K562 (cell line): ENCODE measurements around the gene PIK3CG. TPM values are rescaled to one million over a fixed set of nuclear protein-coding genes. Genes with fewer than 3 reads are reported as not detected.
A peak's percentile ranks its signal among the peaks of the same experiment; 100 is the strongest.

Experiments
- AFF4 ChIP-seq: sonication (generic); formaldehyde crosslinking; IDR thresholded peaks from 2 replicates; pipeline ENCODE4 v1.8.0; 2023; ENCODE audit warnings: mild to moderate bottlenecking, missing genetic modification reagents
- CBFA2T2 ChIP-seq: fragments of 450-650 bp; conservative IDR thresholded peaks from 2 replicates; pipeline ENCODE4 v1.6.1; 2017; ENCODE audit warnings: mild to moderate bottlenecking
- GATA2 ChIP-seq: sonication (generic); formaldehyde crosslinking; IDR thresholded peaks from 2 replicates; pipeline ENCODE4 v1.4.0; 2020; ENCODE audit warnings: mild to moderate bottlenecking, missing genetic modification reagents
- HOXB6 ChIP-seq: fragments of 250-450 bp; sonication (Bioruptor Pico); IDR thresholded peaks from 2 replicates; pipeline ENCODE4 v1.5.1; 2022; ENCODE audit warnings: mild to moderate bottlenecking, borderline replicate concordance
- ID3 ChIP-seq, 2 experiments: fragments of 250-450 bp in 1 of 2; fragments of 450-650 bp in 1 of 2; sonication (Bioruptor Pico) in 1 of 2; IDR thresholded peaks; 2 replicates each; pipeline versions ENCODE4 v1.6.1 to v1.8.0; 2016 to 2021; ENCODE audit warnings: mild to moderate bottlenecking in 2 of 2, moderate library complexity in 2 of 2, missing compliant biosample characterization in 1 of 2, missing genetic modification characterization in 1 of 2
- PBX2 ChIP-seq, 2 experiments: IDR thresholded peaks in 1 of 2; conservative IDR thresholded peaks in 1 of 2; 2 replicates each; pipeline ENCODE4 v1.6.1; 2016; ENCODE audit warnings: low read depth in 2 of 2, mild to moderate bottlenecking in 1 of 2, missing compliant biosample characterization in 1 of 2, missing genetic modification characterization in 1 of 2, moderate library complexity in 1 of 2
- SMARCB1 ChIP-seq: IDR thresholded peaks from 2 replicates; pipeline ENCODE4 v1.6.1; 2011; ENCODE audit warnings: improper control_type of control experiment, low read depth; ENCODE audit not compliant: insufficient read length
- ZFX ChIP-seq: sonication (generic); formaldehyde crosslinking; IDR thresholded peaks from 2 replicates; pipeline ENCODE4 v1.8.0; 2022; ENCODE audit warnings: mild to moderate bottlenecking, missing genetic modification reagents, moderate library complexity
- ZNF407 ChIP-seq: fragments of 450-650 bp; IDR thresholded peaks from 2 replicates; pipeline ENCODE4 v1.6.1; 2016; ENCODE audit warnings: low read depth
- polyA plus RNA-seq, 8 experiments: library from polyadenylated mRNA; depleted of rRNA in 4 of 8; stranded (reverse) in 5 of 8; unstranded in 3 of 8; fragments of >200 nt; fragmentation: Nextera tagmentation in 2 of 8; fragmentation: Illumina TruSeq in 1 of 8; extraction: Ambion mirVana in 2 of 8; extraction: Trizol in 1 of 8; gene quantifications; 2 replicates each; pipeline versions ENCODE4 v1.2.1 to v1.2.3, GENCODE V29; 2011 to 2014; ENCODE audit warnings: inconsistent platforms in 1 of 8, missing spikeins in 1 of 8
- total RNA-seq, 7 experiments: library from RNA; depleted of rRNA in 6 of 7; stranded (reverse); fragments of >200 nt in 6 of 7; fragmentation: Illumina TruSeq in 2 of 7; extraction: Trizol in 2 of 7; gene quantifications; 2 replicates each; pipeline versions ENCODE4 v1.2.1 to v1.2.3, GENCODE V29; 2011 to 2021; ENCODE audit warnings: low replicate concordance in 1 of 7

PIK3CG gene
- total and polyA plus RNA-seq, 9 of the 15 experiments (the other 6 are each of a cell fraction or from before 2014, with no cell fraction given) = 5.3 to 42.5 (median 29.0) TPM

- TF ChIP-seq ZFX (CRISPR knock-in tag) (peak; percentile 47), ID3 (CRISPR knock-in tag; IDR thresholded peaks at IDR 0.05) (no peak), ID3 (tag; IDR thresholded peaks at IDR 0.05) (no peak), PBX2 (CRISPR knock-in tag; IDR thresholded peaks at IDR 0.05; ENCODE audit: low read depth) (no peak), PBX2 (tag; conservative IDR thresholded peaks at IDR 0.05; ENCODE audit: low read depth) (peak; percentile 30; the same call in 1 of the 2 replicates), CBFA2T2 (no peak), ZNF407 (no peak), SMARCB1 (peak; percentile 80), AFF4 (CRISPR knock-in tag) (0 out of 2 replicates have a peak, but pooled peaks have one; percentile 42), GATA2 (CRISPR knock-in tag) (no peak), HOXB6 (CRISPR knock-in tag) (no peak)
Measured at GRCh38 chr7:106866298-106867281, 1.5 kb downstream of the PIK3CG start (continued).
